ENCODE measurements around the gene PGM1.

GRCh38 chr1:63628607-63629006, 35.4 kb downstream of the PGM1 start:
- TF ChIP-seq CTCF (conservative IDR thresholded peaks at IDR 0.05; ENCODE audit: low read depth, low read length) (no peak), EZH2 (IDR thresholded peaks at IDR 0.05; ENCODE audit: low read length, unreplicated experiment) (no peak), EZH2phosphoT487 (IDR thresholded peaks at IDR 0.05; ENCODE audit: borderline replicate concordance, low read length) (no peak)

Data from PC-3 (cell line).